Tibial nerve (tissue), 4 donors: Measurements from ENCODE around the gene PFKFB4. TPM values are rescaled to one million over a fixed set of nuclear protein-coding genes. Genes with fewer than 3 reads are reported as not detected.

Experiments used
- DNase-seq, 2 donors: peaks; one replicate each; pipeline ENCODE4 v3.0.0-alpha.2; 2019; ENCODE audit warnings: low spot score in 2 of 2
- H3K27ac ChIP-seq, 4 donors: fragments of 200-600 bp; sonication (generic) in 3 of 4; one replicate each; pipeline ENCODE4 v1.5.1; 2017 to 2019; ENCODE audit warnings: mild to moderate bottlenecking in 1 of 4
- H3K27me3 ChIP-seq, 2 donors: fragments of 200-600 bp; sonication (generic) in 1 of 2; one replicate each; pipeline versions ENCODE4 v1.5.1 to v1.6.0; 2017 to 2019
- H3K36me3 ChIP-seq, 3 donors: fragments of 200-600 bp; sonication (generic); one replicate each; pipeline ENCODE4 v1.5.1; 2018 to 2019
- H3K4me1 ChIP-seq, 4 donors: fragments of 200-600 bp; sonication (generic) in 3 of 4; one replicate each; pipeline ENCODE4 v1.5.1; 2017 to 2019
- H3K4me3 ChIP-seq, 4 donors: fragments of 200-600 bp; sonication (generic) in 3 of 4; one replicate each; pipeline ENCODE4 v1.5.1; 2017 to 2019; ENCODE audit warnings: mild to moderate bottlenecking in 1 of 4, moderate library complexity in 1 of 4
- H3K9me3 ChIP-seq, 4 donors: fragments of 200-600 bp; sonication (generic) in 3 of 4; one replicate each; pipeline ENCODE4 v1.5.1; 2017 to 2019
- CTCF ChIP-seq, 5 experiments: fragments of 200-600 bp in 3 of 5; fragments of 450-650 bp in 2 of 5; sonication (generic) in 3 of 5; IDR thresholded peaks; one replicate each; pipeline ENCODE4 v1.5.1; 2016 to 2019; ENCODE audit warnings: antibody characterized with exemption in 5 of 5, mild to moderate bottlenecking in 3 of 5, moderate library complexity in 2 of 5
- EP300 ChIP-seq, 2 donors: sonication (generic); formaldehyde crosslinking; IDR thresholded peaks; one replicate each; pipeline ENCODE4 v1.6.1; 2017; ENCODE audit warnings: antibody characterized with exemption in 2 of 2, mild to moderate bottlenecking in 1 of 2
- POLR2A ChIP-seq, 2 donors: fragments of 450-650 bp; IDR thresholded peaks; one replicate each; pipeline ENCODE4 v1.6.1; 2017; ENCODE audit warnings: antibody characterized with exemption in 2 of 2, mild to moderate bottlenecking in 2 of 2, moderate library complexity in 2 of 2
- WGBS, 2 donors: methylation state at CpG; one replicate each; pipeline ENCODE4 v1.1.5; 2018; 5-methylcytosine and 5-hydroxymethylcytosine counted together
- total RNA-seq, 4 donors: library from RNA; depleted of rRNA; stranded (reverse); fragments of >200 nt; gene quantifications; one replicate each; pipeline ENCODE4 v1.1.0, GENCODE V29; 2016

The PFKFB4 gene
- total RNA-seq, 4 donors from 2014 or later, result 2.2 to 9.0 (median 7.6) TPM

DNA sequence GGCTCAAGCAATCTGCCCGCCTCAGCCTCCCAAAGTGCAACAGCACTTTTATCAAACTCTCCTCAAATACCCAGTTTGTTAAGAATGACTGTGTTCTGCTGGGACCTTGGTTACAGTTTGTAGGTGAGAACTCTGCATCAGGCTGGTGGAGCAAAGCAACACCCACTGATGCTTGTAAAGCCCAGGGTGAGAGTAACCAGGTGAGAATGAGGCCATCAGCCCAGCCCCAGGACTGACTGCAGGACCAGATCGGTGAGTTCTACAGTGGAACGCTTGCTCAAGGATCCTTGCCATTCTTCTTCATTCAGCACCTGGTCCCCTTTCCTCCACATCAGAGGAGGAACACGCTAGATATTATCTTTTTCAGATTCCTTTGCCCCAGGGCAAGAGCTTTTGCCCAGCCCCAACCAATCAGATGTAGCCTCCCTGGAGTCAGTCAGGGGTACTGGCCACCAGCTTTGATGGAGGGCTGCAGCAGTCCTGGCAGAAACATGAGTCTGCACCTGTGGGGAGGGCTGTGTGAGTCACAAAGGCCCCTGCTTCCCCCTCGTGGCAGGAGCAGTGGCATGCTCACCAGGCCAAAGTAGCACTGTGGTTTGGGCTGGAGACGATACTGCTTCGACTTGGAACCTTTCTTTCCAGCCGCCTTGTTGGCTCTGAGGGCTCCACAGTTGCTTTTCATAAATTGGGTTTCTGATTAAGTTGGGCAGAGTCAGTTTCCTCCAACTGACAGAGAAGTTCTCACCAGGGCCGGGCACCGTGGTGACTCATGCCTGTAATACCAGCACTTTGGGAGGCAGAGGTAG lies 49.1 kb downstream of the PFKFB4 start:
- Histone ChIP-seq H3K9me3 (no peaks in the 10 kb centered on the region), H3K27ac (no peak overlapping the region), H3K27me3 (no peaks in the 10 kb centered on the region), H3K36me3 (no peaks in the 10 kb centered on the region), H3K4me3 (no peak overlapping the region), H3K4me1 (peaks cover 0 to 24% (median 14%) of the 10 kb centered on the region in 4 donors)
- peak in 1 of 2 donors; percentile 11 for DNase-seq
- 48 to 60% methylated on average over 10 of the region's 10 CpGs for WGBS, 2 donors
- TF ChIP-seq CTCF (IDR thresholded peaks at IDR 0.05), result peak in 2 of 5 experiments; percentile 11 to 49
- TF ChIP-seq EP300 (IDR thresholded peaks at IDR 0.05), result no peak
- no peak for TF ChIP-seq POLR2A (IDR thresholded peaks at IDR 0.05)

DNA sequence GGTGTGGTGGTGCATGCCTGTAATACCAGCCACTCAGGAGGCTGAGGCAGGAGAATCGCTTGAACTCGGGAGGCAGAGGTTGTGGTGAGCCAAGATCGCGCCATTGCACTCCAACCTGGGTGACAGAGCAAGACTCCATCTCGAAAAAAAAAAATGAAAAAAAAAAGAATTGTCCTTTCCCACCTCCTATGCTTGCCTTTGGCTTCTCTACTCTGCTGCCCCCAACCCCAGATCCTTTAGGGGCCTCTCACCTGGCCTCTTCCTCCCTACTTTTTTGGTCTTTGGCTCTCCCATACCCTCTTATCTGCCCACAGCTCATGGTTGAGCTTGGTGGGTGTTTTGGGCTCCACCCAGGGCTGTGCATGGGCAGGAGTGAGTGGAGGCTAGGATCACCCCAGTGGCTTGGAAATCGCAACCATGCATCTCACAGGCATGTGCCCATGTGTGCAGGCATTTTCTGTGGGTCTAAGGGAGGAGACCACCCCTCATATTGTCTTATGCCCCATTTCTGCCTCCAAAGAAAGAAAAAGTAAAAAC lies 50.6 kb downstream of the PFKFB4 start:
- Histone ChIP-seq H3K9me3 (no peaks in the 10 kb centered on the region), H3K27ac (no peak overlapping the region), H3K36me3 (peaks cover 0 to 2% (median 0%) of the 10 kb centered on the region in 3 donors), H3K27me3 (no peaks in the 10 kb centered on the region), H3K4me1 (peaks cover 0 to 36% (median 20%) of the 10 kb centered on the region in 4 donors), H3K4me3 (no peak overlapping the region)
- WGBS, 2 donors, result 95 to 97% methylated on average over 6 of the region's 6 CpGs
- DNase-seq, result no peak
- no peak for TF ChIP-seq EP300 (IDR thresholded peaks at IDR 0.05)
- no peak for TF ChIP-seq POLR2A (IDR thresholded peaks at IDR 0.05)
- TF ChIP-seq CTCF (IDR thresholded peaks at IDR 0.05), result no peak

DNA sequence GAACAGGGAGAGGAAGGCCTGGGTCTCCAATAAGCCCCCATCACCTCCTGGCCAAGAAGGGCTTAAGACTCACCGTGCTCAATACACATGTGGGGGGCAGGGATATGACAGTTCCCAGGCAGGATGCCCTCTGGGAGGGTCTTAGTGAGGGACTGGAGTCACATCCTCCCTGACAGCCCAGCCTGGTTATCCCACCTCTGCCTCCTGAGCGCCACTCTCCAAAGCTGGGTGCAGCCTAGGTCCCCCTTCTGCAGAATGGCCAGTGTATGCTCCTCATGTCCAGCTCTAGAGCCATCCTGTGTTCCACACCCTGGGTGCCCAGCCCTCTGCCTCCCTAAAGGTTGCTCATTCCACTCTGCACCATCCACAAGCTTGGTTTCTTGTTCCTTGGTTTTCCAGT lies 51.5 kb downstream of the PFKFB4 start:
- H3K4me3 ChIP-seq, result no peak overlapping the region
- 92 to 100% methylated on average over 1 to 2 of the region's 2 CpGs for WGBS, 2 donors
- TF ChIP-seq POLR2A (IDR thresholded peaks at IDR 0.05) (no peak), EP300 (IDR thresholded peaks at IDR 0.05) (no peak), CTCF (IDR thresholded peaks at IDR 0.05) (no peak)

DNA sequence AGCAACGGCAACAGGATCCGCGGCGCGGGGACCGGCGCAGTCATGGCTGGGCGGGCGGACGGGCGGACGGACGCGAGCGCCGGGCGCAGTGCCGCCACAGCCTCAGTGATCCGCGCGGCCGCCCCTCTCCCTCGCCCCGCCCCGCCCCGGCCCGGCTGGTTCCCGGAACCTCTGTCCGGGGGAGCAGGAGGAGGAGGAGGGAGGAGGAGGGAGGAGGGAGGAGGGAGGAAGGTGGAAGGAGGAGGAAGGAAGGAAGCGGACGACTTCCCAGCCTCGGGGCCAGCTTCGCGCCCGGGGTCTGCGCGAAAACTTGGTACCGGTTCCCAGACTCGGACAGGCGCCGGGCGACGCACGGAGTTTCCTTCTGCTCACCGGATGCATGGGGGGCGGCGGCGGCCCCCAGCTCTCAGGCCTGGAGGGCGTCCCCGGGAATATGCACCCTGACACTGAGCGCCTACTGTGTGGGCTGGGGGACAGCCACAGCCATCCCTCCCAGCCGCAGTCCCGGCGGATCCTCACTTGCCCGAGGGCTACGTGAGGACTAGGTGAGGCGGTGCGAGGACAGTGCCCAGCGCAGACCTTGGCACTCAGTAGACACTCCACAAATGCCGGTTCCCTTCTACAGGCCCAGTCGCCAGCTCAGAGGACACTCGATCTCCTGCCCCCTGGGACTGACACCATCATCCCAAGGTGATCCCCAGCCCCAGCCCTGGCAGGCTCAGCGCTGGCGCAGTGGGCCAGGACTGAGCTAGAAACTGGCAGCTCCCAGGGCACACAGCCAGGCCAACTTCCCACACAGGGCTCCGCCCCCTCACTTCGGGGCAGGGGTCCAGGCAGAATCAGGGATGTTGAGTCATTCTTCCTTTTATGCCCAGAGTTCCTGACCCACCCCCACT lies 52.3 kb downstream of the PFKFB4 start, which contains the start of gene SHISA5:
SHISA5 (minus strand) TSS at position 124 of the 896 bp plus-strand sequence; CDS start at position 44, 80 bp downstream.
- TF ChIP-seq POLR2A (IDR thresholded peaks at IDR 0.05) (peak in 1 of 2 donors; percentile 36), EP300 (IDR thresholded peaks at IDR 0.05) (peak in 1 of 2 donors; percentile 33), CTCF (IDR thresholded peaks at IDR 0.05) (no peak)
- Histone ChIP-seq H3K27ac (peak within 1 kb of the TSS; percentile 69 to 95 (median 95)), H3K4me3 (peak within 1 kb of the TSS; percentile 53 to 75 (median 70)), H3K9me3 (no peaks in the 10 kb centered on the region), H3K27me3 (no peaks in the 10 kb centered on the region), H3K4me1 (peaks cover 0 to 37% (median 20%) of the 10 kb centered on the region in 4 donors), H3K36me3 (peaks cover 0 to 20% (median 0%) of the 10 kb centered on the region in 3 donors)
- peak; percentile 65 to 72 for DNase-seq
- WGBS, 2 donors, result 0 to 2% methylated on average over 52 to 59 of the region's 66 CpGs

More for the DNA sequence above, 51.5 kb downstream of the PFKFB4 start:
- Histone ChIP-seq H3K27ac (peak overlapping the region in 3 of 4 donors; percentile 95), H3K36me3 (peaks cover 0 to 11% (median 0%) of the 10 kb centered on the region in 3 donors), H3K27me3 (no peaks in the 10 kb centered on the region), H3K4me1 (peaks cover 0 to 37% (median 20%) of the 10 kb centered on the region in 4 donors), H3K9me3 (no peaks in the 10 kb centered on the region)
- DNase-seq, result no peak
